GM19463 (cell line): ENCODE results near the gene CFAP73.
"Not testable (repeated sequence)": the region's sequence is repeated elsewhere in the genome, so short reads cannot be mapped to it uniquely, and the experiment has no call there.

ENCODE experiments used
- ATAC-seq: cut with Tn5 transposase; IDR thresholded peaks from one replicate; pipeline ENCODE4 v1.9.1; 2021; ENCODE audit warnings: mild to moderate bottlenecking, moderate library complexity; ENCODE audit not compliant: unreplicated experiment

The CFAP73 gene

DNA sequence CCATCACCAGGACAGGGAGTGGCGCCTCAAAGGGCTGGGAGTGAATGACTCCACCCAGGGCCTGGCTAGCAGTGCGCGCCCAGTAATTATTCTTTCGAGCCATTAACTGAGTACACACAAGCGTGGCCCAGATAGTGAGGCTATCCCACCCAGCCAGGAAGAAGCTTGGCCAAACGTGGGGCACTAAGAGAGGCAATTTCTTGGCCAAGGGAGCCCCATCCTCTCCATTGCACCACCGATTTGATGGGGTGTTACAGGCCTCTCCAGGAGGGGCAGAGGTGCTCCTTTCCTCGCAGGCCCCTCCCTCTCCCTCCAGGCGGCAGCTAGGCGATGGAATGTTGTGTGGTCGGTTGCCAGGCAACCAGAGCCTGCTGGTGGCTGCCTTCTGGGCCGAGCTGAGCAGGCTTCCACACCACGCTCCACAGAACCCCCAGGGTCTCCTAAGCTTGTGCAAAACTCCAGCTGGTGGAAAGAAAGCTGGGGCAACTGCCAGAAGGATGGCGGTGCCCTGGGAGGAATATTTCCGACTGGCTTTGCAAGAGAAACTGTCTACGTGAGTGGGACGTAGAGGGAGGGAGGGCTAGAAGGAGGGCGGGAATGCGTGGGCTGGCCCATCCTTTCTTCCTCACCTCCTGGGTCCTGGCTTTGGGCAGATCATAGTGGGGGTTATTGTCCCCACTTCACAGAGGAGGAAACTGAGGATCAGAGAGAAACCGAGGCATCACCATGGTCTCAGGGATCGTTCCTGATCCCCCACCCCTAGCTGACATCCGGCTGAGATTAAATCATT, at the start of gene CFAP73:
Gene CFAP73 (plus strand): TSS at position 364 of the 790 bp plus-strand sequence. CDS start 134 bp downstream, at position 498.
- no peak for ATAC-seq

DNA sequence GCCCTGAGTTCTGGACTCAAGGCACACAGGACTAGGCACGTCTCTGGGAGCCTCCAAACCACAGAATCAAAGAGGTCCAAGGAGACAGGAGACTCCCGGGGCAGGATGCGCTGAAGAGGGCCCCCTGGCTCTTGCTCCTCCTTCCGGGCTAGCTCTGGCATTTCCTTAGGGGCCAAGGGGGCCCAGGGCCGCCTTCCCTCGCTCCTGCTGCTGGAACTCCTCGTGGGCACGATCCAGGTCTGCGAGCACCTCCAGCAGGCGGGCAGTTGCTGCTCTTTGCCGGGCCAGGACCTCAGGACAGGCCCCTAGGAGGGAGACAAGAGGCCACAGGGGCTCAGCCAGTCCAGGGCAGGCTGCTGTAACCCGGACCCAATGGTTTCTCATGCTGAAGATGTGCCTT, 49.8 kb upstream of the CFAP73 start:
- ATAC-seq, result no peak

DNA sequence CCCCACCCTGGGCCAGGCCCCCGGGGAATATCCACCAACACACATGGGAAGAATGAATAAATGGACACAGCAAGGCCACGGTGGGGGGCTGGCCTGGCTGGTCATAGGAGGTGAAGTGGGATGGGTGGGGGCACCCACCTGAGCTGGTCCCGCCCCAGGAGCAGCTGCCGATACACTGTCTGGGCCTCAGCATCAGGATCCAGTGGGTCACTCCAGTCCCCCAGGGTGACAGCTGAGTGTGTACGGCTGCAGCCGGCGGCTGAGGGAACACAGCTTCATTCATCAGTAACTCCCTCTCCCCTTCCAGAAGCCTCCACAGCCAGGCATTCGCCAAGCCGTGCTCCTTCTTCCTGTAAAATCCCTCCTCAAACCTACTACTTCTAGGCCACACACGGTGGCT, 47.8 kb upstream of the CFAP73 start:
- no peak for ATAC-seq

DNA sequence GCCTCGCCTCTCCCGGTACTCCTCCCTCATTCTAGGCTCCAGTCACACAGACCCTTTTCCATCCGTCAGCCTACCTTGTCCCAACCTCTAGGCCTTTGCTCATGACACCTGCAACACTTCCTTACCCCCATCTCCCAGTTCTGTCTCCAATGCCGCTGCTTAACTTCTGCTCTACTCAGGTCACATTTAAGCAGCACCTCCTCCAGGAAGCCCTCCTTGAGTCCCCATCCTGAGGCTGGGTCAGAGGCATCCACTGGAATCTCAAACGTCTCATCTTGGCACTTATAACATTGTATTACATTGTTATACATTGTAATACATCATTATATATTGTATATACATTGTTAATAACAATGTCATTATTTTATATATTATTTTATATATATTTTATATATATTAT, 46.7 kb upstream of the CFAP73 start:
- ATAC-seq, result no peak

DNA sequence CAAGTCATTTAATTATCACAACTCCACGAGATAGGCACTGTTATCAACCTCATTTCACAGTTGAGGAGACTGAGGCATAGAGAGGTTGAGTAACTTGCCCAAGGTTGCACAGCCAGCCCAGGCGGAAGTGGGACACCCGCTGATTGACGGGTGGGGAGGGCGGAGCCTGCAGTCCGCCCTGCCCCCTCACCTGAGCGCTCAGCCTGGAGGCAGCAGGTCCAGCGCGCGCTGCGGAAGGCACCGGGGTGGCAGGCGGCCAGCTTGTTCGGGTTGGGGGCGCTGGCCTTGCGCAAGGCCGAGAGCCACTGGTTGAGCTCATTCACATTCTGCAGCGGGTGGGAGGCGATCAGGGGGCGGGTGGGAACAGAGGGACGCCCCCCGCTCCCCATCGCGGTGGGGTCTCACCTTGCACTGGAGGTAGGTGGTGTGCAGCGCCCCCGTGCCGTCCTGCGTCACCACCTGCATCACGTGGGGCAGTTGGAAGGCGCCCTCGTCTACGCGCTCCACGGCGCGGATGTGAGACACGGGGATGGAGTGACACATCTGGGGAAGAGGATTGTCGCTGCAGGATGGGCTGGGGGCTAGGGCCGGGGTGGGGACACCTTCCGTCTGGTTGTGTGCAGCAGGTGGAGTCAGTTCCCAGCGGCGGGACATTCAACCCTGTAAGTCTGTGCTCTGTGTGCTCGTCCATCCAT, 45.6 kb upstream of the CFAP73 start:
- ATAC-seq, result no peak

DNA sequence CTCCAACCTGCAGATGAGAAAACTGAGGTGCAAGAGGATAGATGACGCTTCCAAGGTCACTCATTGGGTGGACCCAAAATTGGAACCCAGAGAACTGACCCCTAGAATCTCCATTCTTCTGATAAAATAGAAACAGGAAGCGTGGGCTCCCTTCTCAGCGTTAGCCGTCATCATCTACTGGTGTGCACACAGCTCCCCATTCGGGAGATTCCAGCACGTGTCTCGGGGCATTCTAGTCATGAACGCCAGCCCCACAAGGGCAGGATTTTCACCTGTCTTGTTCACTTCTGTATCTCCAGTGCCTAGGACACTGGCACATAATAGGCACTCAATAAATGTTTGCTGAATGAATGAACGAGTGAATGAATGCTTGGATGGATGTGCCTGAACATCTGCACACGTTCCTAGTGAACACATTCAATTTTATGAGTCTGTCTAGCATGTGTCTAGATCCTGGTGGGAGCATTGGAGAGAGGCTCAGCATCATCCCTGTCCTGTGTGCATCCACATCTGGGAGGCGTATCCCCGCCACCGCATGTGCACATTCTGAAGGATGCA, 44.5 kb upstream of the CFAP73 start:
- ATAC-seq, result no peak

DNA sequence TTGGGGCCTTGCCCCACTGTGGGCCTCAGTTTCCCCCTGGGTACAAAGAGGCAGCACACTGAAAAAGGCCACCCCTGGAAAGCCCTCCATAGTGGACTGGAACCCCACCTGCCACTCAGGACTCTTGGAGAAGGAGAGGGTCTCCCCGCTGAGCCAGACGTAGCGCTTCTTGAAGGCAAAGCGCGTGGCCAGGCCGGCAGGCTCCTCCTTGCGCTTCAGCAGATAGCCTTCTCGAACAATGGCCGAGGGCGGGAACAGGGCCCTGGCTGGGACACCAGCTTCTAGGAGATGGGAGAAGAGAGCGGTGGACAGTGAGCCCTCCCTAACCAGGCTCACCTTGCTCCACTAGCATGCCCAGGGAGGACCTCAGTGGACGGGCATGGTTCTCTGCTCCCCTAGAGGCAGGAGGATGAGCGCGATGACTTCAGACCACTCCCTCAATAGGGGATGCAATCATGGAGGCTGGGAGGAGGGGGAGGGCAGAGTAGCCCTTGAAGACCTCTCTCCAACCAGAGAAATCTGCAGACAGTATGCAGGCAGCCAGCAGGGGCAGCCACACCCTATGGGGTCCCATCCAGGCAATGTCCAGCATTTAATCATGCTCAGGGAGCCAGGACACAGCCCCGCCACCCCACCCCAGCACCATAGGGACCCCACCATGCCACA, 43.8 kb upstream of the CFAP73 start:
- ATAC-seq, result no peak

DNA sequence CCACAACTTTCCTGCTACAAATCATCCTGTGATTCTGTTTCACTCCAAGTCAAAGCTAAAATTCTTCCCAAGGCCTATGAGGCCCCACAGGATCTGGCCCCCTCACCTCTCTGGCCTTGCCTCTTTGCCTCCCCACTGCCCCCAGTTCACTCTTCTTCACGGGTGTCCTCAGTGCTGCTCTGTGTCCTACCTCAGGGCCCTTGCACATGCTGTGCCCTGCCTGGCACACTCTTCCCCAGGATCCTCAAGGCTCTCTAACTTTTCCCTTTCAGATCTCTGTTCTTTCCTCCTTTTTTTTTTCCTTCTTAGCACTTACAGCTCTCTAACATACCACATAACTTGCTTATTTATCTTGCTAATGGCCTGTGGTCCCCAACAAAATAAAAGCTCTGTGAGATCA, 43.2 kb upstream of the CFAP73 start:
- ATAC-seq, result no peak

DNA sequence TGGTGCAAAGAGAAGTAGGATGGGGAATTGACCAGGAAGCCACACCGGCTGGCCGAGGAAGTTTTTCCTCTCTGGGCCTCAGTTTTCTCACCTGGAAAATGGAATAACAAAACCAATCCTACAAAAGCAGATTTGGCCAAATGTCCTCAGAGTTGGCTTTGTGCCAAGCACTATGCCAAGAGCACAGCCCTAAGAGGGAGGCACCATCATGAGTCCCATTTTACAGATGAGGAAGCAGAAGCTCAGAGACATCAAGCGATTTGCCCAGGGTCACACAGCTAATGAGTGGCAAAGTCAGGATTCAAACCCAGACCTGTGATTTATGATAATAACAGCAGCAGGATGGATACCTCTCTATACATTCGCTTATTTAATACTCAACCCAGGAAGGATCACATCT, 41.2 kb upstream of the CFAP73 start:
- ATAC-seq, result no peak

DNA sequence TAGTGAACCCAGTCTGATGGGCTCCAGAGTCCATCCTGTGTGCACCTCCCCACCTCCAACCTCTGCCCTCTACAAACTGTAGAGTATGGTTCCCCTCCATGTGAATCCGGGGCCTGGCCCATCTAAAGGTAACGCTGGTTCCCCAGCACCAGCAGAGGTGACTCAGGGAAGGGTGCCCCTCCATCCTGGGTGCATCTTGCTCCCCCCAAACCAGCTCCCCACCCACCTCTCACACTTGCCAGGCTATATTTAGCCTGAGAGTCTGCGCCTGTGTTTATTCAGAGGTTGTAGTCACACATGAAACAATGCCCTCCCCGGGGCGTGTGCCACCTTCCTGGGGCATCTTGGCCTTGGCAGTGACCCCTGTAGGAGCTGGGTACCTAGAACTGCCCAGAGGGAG, 40.2 kb upstream of the CFAP73 start:
- ATAC-seq, result no peak

DNA sequence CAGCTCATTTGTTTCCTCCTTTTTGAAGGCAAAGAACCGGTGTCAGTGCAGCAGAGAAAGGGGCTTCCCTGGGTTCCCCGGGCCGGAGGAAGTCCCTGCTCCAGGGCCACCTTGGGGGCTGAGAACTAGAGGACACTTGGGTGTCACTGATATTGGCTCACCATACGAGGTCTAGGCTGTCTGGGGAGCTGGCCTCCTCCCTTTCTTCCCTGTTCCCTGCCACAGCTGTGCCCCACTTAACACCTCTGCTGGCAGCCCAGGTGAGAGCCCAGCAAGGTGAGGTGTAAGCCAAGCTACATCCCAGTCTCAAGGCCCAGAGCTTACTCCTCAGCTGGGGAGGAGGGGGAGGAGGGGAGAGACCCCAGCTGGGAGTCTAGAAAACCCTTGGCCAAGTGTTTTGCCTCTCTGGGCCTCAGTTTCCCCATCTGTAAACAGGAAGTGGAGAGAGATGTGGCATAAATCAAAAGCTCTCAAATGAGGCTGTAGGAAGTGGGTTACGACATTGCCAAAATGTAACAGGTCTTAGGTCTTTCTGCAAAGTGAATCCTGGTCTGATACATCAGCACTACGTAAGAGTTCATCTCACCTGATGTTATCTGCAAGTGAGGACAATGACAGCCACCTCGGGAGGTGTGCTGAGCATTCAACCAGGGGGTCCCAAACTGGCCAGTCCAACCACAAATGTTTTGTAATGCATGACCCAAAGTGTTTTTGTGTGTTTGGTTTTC, 39.5 kb upstream of the CFAP73 start:
- ATAC-seq, result no peak

DNA sequence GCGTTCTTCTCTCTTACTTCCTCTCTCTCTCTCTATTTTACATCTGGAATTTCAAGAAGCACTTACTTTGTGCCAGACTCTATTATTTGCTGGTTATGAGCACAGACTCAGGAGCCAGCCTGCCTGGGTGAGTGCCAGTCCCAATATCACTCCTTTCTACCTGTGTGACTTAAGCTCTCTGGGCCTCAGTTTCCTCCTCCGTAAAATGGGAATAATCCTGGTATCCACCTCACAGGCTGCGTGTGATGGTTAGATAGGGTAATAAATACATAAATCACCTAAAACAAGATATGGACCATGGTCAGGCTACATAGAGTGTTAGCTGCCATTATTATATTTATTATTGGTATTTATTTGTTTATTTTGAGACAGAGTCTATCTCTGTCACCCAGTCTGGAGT, 38.3 kb upstream of the CFAP73 start:
- no peak for ATAC-seq

DNA sequence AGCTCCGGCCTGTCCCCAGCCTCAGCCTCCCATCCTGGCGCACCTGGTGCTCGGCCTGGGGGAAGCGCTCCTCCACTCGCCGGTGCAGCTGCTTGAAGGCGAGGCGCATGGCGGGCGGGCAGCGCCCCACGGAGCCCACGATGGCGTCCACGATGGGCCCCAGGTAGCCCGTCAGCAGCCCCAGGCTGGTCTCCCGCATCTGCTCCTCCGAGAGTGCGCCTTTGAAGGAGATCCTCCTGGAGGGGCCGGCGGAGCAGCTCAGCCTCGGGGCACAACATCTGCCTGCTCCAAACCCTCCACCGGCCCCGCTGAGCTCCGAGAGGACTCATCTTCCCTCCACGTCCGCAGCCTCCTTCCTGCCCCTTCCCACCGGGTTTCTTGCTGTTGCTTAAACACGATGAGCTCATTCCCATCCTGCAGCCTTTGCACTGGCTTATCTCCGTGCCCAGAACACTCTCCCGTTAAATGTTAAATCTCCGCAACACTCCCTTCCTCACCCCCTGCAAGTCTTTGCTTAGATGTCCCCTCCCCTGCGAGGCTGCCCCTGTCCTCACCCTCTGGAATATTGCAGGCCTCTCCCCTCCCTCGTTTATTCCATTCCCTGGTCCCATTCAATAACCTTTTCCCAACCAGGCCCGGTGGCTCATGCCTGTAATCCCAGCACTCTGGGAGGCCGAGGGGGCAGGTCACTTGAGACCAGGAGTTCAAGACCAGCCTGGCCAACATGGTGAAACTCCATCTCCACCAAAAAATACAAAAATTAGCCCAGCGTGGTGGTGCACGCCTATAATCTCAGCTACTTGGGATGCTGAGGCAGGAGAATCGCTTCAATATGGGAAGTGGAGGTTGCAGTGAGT, 37.3 kb upstream of the CFAP73 start:
- ATAC-seq, result no peak

DNA sequence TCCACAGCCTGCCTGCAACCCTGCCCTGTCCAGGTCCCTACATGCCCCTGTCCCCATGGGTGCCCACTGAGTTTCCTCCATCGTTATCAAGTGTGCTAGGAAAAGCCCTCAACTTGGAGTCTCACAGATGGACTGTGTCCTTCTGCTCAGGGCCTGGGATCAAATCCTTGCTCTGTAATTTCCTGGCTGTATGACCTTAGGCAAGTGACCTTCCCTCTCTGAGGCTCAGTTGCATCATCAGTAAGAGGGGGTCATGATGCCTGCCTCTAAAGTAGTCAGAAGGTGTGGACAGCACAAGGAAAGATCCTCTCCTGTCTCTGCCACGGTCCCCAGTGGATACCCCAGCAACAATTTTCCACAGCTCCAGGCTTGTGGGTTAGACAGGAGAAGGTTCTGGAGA, 36.1 kb upstream of the CFAP73 start:
- ATAC-seq, result no peak

DNA sequence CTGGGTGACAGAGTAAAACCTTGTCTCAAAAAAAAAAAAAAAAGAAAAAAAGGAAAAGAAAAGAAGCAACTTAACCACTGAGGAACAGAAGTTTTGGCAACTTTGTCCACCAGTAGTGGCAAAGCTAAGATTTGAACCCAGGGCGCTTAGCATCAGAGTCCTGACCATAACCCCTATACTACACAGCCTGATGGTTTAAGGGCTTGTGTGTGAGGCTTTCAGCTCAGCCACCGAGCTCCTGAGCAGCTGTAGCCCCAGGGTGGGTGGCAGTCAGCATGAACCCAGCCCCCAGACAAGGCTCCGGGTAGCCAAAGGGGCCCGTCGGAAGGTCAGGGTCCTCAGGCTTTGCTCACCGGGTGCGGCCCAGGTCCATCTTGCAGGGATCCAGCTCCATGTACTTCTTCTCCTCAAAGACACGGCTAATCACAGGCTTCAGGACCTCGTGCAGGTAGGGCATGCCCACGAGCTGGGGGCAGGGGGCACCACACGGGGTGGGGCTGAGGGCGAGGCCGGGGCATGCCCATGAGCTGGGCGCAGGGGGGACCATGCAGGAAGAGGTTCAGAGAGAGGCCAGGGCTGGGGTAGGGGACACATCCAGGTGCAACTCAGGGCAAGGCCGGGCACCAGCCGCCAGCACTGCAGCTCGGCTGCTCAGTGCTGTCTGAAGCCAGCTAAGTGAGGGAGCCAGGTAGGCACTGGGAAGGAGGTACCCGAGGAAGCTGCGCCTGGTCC, 34.9 kb upstream of the CFAP73 start:
- ATAC-seq, result no peak

DNA sequence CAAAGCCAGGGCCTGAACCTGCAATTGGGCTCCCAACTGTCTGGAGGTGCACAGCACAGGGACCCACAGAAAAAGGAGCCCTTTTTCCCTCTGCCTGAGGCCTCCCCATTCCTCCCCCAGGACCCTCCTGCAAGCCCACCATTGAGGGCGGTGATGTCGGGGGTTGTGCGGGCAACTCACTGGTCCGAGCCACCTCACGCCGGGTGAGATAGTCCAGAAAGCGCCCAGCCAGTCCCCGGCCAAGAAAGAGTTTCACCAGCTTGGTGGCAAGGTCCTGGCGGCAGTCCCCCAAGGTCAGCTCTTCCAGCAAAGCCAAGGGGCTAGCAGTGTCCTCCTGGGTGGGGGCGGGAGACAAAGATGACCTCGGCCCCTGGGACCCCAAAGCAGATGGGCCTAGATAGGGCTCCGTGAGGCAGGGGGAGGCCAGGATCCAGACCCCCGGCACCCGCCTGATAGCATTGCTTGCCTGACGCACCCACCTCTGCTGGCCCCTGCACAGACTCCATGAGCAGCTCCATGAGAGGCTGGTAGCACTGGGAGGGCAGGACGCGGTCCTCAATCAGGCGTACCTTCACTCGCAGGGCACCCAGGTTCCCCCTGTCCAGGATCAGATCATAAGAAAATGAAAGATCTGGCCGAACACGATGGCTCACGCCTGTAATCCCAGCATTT, 33.9 kb upstream of the CFAP73 start:
- no peak for ATAC-seq

DNA sequence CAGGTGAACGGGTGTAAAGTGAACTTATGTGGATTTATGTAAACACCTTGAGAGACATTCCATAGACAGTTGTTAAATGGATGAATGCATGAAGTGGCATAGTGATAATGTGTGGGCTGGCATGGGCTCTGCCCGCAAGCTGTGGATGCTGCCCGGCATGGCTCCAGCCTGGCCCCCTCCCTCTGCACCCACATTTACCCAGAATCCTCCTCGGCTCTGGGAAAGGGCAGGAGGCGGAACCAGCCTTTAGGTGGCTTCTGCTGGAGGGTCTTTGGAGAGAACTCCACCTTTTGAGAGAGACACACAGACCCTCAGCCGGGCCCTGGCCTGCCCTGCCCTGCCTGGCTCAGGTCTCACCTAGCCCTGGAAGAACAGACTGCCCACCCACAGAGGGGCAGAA, 32.6 kb upstream of the CFAP73 start:
- ATAC-seq, result no peak

DNA sequence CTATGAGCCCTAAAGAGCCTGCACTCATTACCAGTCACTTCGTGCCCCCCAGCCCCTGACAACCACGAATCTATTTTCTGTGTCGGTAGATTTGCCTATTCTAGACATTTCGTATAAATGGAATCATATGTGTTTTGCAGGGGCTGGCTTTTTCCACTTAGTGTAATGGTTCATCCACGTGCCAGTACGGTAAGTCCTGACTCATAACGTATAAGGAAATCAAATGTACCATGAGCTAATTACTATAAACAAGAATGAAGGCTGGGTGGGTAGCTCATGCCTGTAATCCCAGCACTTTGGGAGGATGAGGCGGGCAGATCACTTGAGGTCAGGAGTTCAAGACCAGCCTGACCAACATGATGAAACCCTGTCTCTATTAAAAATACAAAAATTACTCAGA, 31.8 kb upstream of the CFAP73 start:
- not testable (repeated sequence) for ATAC-seq

DNA sequence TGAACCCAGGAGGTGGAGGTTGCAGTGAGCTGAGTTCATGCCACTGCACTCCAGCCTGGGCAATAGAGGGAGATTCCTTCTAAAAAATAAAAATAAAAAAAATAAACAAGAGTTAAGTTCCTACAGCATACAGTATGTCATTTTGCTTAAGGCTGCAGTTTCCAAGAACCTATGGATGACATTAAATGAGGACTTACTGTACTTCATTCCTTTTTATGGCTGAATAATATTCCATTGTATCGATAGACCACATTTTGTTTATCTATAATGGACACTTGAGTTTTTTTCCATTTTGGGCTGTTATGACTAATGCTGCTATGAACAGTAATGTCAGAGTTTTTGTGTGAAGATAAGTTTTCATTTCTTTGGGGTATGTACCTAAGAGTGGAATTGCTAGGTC, 31.4 kb upstream of the CFAP73 start:
- no peak for ATAC-seq
